ENCODE measurements around the gene BMX. TPM values are rescaled to one million over a fixed set of nuclear protein-coding genes. Genes with fewer than 3 reads are reported as not detected.

Gene BMX
- total and polyA plus RNA-seq, 2 donors (not counting 1 experiment from before 2014, with no cell fraction given): not detected

DNA sequence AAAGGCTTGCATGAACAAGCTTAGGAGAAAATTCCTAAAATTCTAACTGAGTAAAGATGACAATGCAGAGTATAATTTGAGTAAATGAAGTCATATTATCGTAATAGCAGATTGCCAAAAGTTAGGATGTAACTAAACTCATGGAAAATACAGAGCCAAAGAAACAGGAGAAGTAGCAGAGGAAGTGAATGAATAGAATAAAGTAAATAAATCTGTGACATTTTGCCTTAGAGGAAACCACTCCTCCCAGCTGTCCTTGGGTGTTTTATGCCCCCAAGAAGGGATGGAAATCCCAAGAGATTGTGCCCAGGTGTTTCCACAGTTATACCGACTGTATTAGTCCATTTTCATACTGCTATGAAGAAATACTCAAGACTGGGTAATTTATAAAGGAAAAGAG is 1.9 kb upstream of the BMX start:
- no peaks in the 10 kb centered on the region for H3K4me1 ChIP-seq (ENCODE audit: control insufficient read depth, extremely low read depth, insufficient read depth, low read length)

DNA sequence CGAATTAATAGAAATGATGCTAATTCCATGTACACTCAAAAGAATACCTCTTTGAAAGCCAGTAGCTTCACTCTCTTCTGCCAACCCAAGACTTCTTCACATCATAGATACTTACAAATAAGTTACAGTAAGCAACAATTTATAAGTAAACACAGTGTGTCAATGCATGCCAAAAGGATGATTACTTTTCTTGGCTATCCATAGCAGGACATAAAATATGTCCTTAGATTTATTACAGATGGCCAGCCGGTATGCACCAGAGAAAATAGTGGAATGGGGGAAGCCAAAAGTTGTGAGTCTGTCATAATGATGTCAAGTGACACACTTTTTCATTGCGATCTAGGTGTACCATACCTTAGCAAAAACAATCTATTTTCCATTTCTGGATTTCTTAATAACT is 631 bp upstream of the BMX start:
- Histone ChIP-seq H3K4me2 (ENCODE audit: extremely low read depth, insufficient read depth, low read length) (no peak overlapping the region), H3K27me3 (ENCODE audit: control insufficient read depth, insufficient read depth, low read length) (no peaks in the 10 kb centered on the region), H2AFZ (ENCODE audit: low read length) (no peak overlapping the region), H3K27ac (ENCODE audit: insufficient read depth, low read length) (no peak overlapping the region), H3K79me2 (ENCODE audit: control insufficient read depth, insufficient read depth, low read length) (no peaks in the 10 kb centered on the region), H3K36me3 (ENCODE audit: control insufficient read depth, insufficient read depth, low read length) (no peaks in the 10 kb centered on the region), H3K9ac (ENCODE audit: insufficient read depth, low read length) (no peak overlapping the region), H3K4me3 (replicated peaks in 1 of 4; ENCODE audit: control extremely low read depth in 1 of 4, insufficient read depth in 1 of 4, low read depth in 3 of 4, low read length in 4 of 4) (no peak overlapping the region), H3K9me3 (ENCODE audit: control insufficient read depth, insufficient read depth, low read depth, low read length) (no peaks in the 10 kb centered on the region), H3K4me1 (ENCODE audit: control insufficient read depth, extremely low read depth, insufficient read depth, low read length) (no peaks in the 10 kb centered on the region), H4K20me1 (ENCODE audit: control insufficient read depth, extremely low read depth, insufficient read depth, low read length) (no peaks in the 10 kb centered on the region)
- DNase-seq (ENCODE audit: low read depth in 2 of 2): no peak
- TF ChIP-seq, protein P1, sequence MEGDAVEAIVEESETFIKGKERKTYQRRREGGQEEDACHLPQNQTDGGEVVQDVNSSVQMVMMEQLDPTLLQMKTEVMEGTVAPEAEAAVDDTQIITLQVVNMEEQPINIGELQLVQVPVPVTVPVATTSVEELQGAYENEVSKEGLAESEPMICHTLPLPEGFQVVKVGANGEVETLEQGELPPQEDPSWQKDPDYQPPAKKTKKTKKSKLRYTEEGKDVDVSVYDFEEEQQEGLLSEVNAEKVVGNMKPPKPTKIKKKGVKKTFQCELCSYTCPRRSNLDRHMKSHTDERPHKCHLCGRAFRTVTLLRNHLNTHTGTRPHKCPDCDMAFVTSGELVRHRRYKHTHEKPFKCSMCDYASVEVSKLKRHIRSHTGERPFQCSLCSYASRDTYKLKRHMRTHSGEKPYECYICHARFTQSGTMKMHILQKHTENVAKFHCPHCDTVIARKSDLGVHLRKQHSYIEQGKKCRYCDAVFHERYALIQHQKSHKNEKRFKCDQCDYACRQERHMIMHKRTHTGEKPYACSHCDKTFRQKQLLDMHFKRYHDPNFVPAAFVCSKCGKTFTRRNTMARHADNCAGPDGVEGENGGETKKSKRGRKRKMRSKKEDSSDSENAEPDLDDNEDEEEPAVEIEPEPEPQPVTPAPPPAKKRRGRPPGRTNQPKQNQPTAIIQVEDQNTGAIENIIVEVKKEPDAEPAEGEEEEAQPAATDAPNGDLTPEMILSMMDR (conservative IDR thresholded peaks at IDR 0.05 in 1 of 2, IDR thresholded peaks at IDR 0.05 in 1 of 2; ENCODE audit: low read depth in 1 of 2, low read length in 2 of 2): no peak
- no peak for TF ChIP-seq EZH2 (IDR thresholded peaks at IDR 0.05; ENCODE audit: low read length, missing control alignments)

More for the DNA sequence above, 1.9 kb upstream of the BMX start:
- H3K27me3 ChIP-seq (ENCODE audit: control insufficient read depth, insufficient read depth, low read length): no peaks in the 10 kb centered on the region
- no peak for DNase-seq (ENCODE audit: low read depth in 2 of 2)
- no peak overlapping the region for H3K27ac ChIP-seq (ENCODE audit: insufficient read depth, low read length)
- no peaks in the 10 kb centered on the region for H3K9me3 ChIP-seq (ENCODE audit: control insufficient read depth, insufficient read depth, low read depth, low read length)
- no peak overlapping the region for H3K9ac ChIP-seq (ENCODE audit: insufficient read depth, low read length)
- TF ChIP-seq, protein P1 (conservative IDR thresholded peaks at IDR 0.05 in 1 of 2, IDR thresholded peaks at IDR 0.05 in 1 of 2; ENCODE audit: low read depth in 1 of 2, low read length in 2 of 2): no peak
- no peak for TF ChIP-seq EZH2 (IDR thresholded peaks at IDR 0.05; ENCODE audit: low read length, missing control alignments)
- H2AFZ ChIP-seq (ENCODE audit: low read length): no peak overlapping the region
- H3K4me2 ChIP-seq (ENCODE audit: extremely low read depth, insufficient read depth, low read length): no peak overlapping the region
- no peaks in the 10 kb centered on the region for H3K36me3 ChIP-seq (ENCODE audit: control insufficient read depth, insufficient read depth, low read length)
- no peaks in the 10 kb centered on the region for H3K79me2 ChIP-seq (ENCODE audit: control insufficient read depth, insufficient read depth, low read length)
- H4K20me1 ChIP-seq (ENCODE audit: control insufficient read depth, extremely low read depth, insufficient read depth, low read length): no peaks in the 10 kb centered on the region
- H3K4me3 ChIP-seq (replicated peaks in 1 of 4; ENCODE audit: control extremely low read depth in 1 of 4, insufficient read depth in 1 of 4, low read depth in 3 of 4, low read length in 4 of 4): no peak overlapping the region

DNA sequence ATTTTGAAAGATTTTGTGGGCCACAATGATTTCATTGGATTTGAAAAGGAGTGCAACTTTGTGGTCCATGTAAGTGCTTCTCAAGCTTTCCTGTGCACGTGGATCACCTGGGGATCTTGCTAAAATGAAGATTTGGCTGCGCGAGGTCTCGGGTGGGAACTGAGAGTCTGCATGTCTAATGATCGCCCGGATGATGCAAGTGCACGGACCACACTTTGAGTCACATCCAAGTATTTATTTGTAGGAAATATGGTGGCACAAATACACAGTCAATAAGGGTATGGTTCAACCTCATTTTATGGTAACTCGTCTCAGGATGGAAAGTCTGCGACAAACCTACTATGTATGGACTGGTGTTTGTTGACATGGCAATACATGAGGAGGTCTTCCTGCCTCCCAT is 899 bp downstream of the BMX start:
- H3K79me2 ChIP-seq (ENCODE audit: control insufficient read depth, insufficient read depth, low read length): no peaks in the 10 kb centered on the region
- no peak for DNase-seq (ENCODE audit: low read depth in 2 of 2)
- no peak overlapping the region for H3K27ac ChIP-seq (ENCODE audit: insufficient read depth, low read length)
- H3K36me3 ChIP-seq (ENCODE audit: control insufficient read depth, insufficient read depth, low read length): no peaks in the 10 kb centered on the region
- H3K9me3 ChIP-seq (ENCODE audit: control insufficient read depth, insufficient read depth, low read depth, low read length): no peaks in the 10 kb centered on the region
- H3K27me3 ChIP-seq (ENCODE audit: control insufficient read depth, insufficient read depth, low read length): no peaks in the 10 kb centered on the region
- H2AFZ ChIP-seq (ENCODE audit: low read length): no peak overlapping the region
- no peak overlapping the region for H3K9ac ChIP-seq (ENCODE audit: insufficient read depth, low read length)
- TF ChIP-seq EZH2 (IDR thresholded peaks at IDR 0.05; ENCODE audit: low read length, missing control alignments): no peak
- TF ChIP-seq, protein P1 (conservative IDR thresholded peaks at IDR 0.05 in 1 of 2, IDR thresholded peaks at IDR 0.05 in 1 of 2; ENCODE audit: low read depth in 1 of 2, low read length in 2 of 2): no peak
- H3K4me3 ChIP-seq (replicated peaks in 1 of 4; ENCODE audit: control extremely low read depth in 1 of 4, insufficient read depth in 1 of 4, low read depth in 3 of 4, low read length in 4 of 4): no peak overlapping the region
- H4K20me1 ChIP-seq (ENCODE audit: control insufficient read depth, extremely low read depth, insufficient read depth, low read length): no peaks in the 10 kb centered on the region
- H3K4me2 ChIP-seq (ENCODE audit: extremely low read depth, insufficient read depth, low read length): no peak overlapping the region
- H3K4me1 ChIP-seq (ENCODE audit: control insufficient read depth, extremely low read depth, insufficient read depth, low read length): no peaks in the 10 kb centered on the region
